PC-3 (cell line): ENCODE measurements around the gene TGFB3.

ENCODE experiments used
- EZH2 ChIP-seq: fragments of 300-600 bp; sonication (generic); IDR thresholded peaks from one replicate; pipeline ENCODE4 v1.6.1; 2017; ENCODE audit warnings: antibody characterized with exemption, mild to moderate bottlenecking, low read length; ENCODE audit not compliant: unreplicated experiment
- TF ChIP-seq, protein P1 (sequence below): fragments of 300-600 bp; sonication (generic); conservative IDR thresholded peaks from 2 replicates; pipeline ENCODE4 v1.5.1; 2017; ENCODE audit warnings: antibody characterized with exemption, low read depth, mild to moderate bottlenecking, low read length

DNA sequence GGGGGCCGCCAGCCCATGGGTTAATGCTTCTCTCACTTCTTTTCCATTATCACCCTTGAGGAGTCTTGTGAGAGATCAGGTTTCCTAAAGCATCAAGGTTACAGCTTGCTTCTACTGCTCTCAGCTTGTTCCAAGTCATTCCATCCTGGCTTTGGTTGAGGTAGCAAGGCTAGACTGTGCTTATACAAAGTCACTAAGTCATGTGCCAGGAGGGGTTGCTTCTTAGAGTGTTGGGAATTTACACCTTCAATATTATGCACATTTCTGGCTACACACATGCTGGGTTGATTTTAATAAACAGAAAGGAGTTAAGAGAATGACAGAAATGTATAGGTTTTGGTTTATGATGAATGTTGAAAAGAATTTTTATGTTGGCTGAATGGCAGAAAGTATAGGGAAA, 25.6 kb upstream of the TGFB3 start:
- TF ChIP-seq, protein P1, sequence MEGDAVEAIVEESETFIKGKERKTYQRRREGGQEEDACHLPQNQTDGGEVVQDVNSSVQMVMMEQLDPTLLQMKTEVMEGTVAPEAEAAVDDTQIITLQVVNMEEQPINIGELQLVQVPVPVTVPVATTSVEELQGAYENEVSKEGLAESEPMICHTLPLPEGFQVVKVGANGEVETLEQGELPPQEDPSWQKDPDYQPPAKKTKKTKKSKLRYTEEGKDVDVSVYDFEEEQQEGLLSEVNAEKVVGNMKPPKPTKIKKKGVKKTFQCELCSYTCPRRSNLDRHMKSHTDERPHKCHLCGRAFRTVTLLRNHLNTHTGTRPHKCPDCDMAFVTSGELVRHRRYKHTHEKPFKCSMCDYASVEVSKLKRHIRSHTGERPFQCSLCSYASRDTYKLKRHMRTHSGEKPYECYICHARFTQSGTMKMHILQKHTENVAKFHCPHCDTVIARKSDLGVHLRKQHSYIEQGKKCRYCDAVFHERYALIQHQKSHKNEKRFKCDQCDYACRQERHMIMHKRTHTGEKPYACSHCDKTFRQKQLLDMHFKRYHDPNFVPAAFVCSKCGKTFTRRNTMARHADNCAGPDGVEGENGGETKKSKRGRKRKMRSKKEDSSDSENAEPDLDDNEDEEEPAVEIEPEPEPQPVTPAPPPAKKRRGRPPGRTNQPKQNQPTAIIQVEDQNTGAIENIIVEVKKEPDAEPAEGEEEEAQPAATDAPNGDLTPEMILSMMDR, result no peak
- no peak for TF ChIP-seq EZH2
